Skin of body (tissue), 2 donors: ENCODE data around the gene LINGO1. TPM values are rescaled to one million over a fixed set of nuclear protein-coding genes. Genes with fewer than 3 reads are reported as not detected.

Experiments
- DNase-seq: peaks from one replicate; lab custom pipeline; 2025; lab: John Stamatoyannopoulos, UW
- total RNA-seq: library from RNA; depleted of rRNA; stranded (reverse); fragments of >200 nt; gene quantifications from one replicate; pipeline ENCODE4 v1.2.3, GENCODE V29; 2014

Gene LINGO1
- total RNA-seq, 1 donor from 2014 or later, result 4.6 TPM

DNA sequence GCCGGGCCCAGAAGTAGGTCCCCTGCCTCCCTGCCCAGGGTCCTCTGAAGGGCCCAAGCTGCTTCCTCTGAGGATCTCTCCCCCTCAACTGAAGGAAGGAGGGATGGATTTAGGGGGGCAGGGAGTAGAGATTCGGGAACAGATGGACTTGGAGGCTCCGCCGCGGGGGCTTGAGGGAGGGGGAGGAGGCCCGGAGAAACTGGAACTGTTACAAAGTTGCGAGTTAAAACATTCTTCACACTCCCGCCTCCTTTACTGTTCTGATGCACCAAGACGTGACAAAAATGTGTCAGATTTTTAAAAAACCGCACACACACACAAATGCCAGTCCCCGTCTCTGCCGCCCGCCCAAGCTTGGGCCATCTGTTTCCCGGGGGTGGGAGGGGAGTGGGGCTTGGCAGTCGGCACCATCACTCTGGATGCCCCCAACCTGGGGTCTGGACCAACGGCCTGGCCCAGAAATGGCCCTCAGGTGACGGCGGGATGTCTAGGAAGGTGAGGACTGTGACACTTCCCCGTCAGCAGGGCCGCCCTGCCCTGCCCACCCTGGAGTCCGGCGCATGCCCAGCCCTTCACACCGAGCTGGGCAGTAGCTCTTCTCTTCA, 25.0 kb upstream of the LINGO1 start:
- peak; percentile 77 for DNase-seq

DNA sequence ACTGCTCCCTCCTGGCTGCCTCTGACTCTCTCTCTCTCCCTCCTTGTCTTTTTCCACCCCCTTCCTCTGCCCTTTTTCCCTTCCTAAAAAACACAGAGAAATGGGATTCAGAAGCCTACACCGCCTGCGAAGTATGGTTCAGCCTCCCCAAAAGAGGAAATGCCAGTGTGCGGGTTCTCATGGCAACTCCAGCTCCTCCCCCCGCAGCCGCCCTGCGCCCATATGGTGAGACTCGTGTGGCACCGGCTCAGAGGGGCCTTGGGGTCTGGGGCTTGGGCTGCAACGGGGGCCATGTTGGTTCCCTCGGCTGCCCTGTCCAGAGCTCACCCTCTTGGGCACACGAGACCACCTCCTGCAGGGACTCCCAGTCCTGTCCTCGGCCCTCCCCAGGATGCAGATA, 23.6 kb upstream of the LINGO1 start:
- DNase-seq, result no peak

DNA sequence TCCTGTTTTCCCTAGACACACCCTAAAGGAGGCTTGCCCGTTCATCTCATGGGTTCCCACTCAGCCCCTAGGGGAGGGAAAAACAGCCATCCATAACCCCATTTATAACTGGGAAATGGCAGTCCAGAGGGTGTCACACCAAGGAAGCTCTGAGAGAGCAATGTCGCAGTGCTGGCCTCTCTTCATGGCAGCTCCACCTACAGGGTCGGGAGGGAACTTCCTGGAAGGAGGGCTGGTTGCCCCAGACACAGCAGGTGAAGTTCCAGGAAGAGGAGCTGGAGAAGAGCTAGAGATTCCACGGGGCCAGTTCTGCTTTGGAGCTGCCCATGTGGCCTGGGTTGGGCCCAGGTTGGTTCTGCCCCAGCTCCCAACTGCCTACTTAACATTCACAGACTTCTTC, 22.3 kb upstream of the LINGO1 start:
- DNase-seq, result no peak

DNA sequence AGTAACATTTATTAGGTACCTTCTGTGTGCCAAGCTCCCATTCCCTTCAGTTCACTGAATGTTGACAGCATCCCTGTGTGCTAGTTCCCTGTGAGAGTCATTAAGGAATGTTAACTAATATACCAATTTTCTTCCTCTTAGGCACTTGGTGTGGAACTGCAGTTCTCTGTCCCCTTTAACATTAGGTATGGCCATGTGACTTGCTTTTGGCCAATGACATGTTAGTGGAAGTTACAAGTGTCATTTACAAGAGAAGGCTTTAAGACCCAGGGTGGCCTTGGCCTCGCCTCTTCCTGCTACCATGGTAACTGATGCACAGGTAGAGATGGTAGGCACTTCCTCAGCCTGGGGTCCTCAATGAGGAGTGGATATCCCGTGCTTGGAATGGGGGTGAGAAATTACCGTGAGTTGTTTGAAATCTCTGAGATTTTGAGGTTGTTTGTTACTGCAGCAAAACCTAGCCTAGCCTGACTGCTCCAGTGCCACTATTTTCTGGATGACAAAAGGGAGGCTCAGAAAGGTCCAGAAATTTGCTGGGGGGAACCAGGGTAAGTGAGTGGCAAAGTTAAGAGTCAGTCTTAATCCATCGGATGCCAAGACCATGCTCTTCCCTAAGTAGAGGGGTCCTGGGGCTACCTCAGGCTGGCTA, 21.2 kb upstream of the LINGO1 start:
- DNase-seq, result no peak

DNA sequence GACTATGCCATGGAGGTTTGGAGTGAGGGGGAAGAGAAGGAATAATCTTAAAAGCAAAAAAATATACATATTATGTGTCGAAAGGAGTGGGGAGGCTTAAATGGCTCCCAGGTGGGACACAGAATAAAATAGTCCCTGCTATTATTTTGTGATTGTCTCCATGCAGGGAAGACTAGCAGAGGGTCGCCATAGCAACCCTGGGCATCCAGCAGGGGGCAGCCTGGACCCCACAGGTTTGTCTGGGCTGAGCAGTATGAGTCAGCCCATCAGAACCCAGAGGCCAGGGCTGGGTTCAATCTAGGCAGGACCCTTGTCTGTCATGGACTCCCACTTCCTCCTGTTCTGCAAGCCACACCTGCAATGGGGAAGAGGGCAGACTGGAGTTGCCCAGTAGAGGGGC, 17.6 kb upstream of the LINGO1 start:
- DNase-seq, result no peak

DNA sequence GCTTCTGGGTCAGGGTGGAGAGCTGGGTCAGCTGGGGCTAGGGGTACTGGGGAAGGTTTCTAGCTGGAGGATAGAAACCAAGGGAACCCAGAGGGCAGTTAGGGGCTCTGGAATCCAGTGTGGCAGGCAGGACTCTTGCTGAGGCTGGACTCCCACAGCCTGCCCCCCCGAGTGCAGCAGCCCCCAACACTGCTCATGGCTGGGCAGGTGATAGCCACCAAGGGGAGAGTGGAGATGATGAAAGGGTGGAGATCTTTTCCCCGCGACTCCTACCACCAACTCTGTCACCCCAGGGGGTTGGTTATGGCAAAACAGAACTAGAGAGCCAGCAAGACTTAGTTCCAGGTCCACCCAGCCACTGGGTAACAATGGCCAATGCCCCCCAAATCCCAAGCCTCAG, 16.9 kb upstream of the LINGO1 start:
- no peak for DNase-seq

DNA sequence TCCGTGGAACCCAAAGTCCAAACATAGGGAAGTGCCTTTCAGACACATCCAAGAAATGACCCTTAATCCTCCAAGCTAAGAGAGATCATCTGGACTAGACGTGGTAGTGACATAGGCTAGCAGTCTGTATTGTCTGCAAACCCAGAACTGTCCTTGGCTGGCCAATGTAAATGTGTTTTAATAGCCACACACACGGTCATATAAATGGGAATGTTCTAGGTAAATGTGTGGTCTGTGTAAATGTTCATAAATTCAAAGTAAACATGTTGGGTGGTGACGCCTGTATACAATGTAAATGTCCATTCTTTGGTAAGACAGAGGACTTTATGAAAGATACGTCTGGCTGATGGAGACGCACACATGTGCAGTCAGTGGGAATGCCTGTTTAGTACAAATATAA, 16.3 kb upstream of the LINGO1 start:
- DNase-seq, result no peak

DNA sequence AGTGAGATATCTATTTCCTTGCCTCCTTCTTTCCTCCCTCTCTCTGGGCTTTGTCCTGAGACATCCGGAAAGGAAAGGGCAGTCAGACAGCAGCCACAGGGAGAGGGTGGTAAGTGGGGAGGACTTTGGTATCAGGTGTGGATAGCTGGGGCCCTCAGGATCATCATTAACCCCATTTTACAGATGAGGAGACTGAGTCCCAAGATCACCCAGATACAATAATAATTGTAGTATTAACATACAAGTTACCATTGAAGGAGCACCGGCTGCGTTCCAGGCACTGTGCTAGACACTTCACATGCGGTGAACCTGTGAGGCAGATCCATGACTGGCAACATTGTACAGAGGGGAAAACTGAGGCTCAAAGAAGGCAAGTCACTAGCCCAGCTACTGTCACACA, 15.2 kb upstream of the LINGO1 start:
- no peak for DNase-seq

DNA sequence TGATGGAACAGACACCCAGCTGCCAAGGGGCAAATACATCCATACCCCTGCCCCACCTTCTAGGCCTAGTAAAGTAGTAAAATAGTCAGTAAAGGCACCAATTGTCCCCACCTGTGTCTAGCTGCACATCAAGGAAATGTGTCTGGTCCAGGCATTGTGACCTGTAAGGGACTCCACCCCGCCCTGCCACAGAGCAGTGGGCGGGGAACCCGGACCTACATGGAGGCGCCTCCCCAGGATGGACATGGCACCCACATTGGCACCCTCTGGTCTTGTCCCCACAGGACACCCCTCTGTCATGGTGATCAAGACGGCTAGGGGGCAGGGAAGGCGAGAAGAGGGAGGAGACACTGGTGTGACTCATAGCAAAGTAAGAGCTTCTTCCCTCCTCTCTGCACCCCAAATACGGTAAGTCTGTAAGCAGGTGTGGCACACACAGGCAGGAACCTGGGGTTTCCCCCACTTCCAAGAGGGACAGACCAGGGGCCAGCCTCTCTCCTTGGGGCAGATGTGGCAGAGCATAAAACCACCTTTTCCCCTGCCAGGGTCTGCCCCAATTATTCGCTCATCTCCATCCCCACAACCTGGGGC, 13.5 kb upstream of the LINGO1 start:
- DNase-seq, result no peak

DNA sequence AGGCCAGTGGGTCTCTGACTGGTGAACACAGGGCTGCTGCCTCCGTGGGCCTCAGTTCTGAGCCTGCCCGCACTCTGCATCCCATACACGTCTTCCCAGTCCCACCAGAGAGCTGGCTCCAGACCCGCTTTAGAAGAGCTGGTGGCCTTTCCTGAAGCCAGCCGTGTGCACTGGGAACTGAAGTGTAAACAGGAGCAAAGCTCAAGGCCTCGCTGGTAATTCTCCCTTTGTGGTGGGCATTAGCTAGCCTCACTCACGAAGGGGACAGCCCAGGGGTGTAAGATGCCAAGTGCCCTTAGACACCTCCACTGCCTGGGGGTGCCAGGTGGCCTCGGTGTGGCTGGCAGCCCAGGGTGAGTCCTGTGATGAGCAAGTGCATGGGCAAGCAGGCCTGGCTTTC, 12.9 kb upstream of the LINGO1 start:
- DNase-seq, result no peak

DNA sequence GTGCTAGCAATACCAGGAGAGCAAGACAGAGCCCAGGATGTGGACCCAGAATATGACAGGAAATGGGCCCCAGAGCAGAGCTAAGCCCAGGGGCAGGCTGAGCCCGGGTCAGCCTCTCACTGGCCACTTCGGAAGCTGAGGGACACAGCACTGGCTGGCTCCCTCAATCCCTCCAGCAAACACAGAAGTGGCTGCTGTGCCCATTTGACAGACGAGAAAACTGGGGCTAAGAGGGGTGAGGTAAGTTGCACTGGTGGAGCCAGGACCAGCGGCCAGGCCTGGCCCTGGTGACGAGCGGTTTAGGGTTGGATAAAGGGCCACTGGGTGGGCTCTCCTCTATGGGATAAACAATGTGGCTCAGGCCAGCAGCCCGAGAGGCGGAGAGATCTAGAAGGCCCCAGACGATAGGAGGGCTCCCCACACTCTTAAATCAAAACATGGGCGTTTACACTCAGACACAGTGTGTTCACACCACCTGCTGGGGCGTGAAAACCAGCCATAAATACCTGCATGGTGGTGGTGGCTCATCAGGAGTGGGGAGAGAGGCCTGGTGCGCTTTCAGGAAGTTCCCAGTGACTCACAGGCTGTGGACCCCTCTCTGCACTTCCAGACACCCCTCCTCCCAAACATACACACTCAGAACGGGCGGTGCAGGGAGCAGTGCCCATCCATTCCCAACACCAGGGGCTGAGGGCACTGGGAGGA, 12.0 kb upstream of the LINGO1 start:
- DNase-seq, result no peak

DNA sequence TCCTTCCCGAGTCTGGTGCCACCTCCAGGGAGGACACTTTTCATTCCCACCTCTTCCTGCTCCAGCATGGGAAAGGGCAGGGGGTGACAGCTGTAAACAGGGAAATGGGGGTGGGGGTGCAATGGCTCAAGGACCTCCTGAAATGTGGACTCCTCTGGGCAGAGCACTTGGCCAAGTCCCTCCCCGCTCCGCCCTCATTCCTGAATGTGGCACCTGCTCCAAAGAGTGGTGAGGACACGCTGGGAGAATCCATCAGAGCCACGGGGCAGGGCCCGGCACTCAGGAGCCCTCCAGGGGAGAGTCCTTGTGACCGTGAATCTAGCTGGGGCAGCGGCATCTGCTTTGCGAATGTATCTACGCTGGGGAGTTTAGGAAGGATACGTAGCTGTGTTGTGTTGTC, 11.1 kb upstream of the LINGO1 start:
- DNase-seq, result no peak

DNA sequence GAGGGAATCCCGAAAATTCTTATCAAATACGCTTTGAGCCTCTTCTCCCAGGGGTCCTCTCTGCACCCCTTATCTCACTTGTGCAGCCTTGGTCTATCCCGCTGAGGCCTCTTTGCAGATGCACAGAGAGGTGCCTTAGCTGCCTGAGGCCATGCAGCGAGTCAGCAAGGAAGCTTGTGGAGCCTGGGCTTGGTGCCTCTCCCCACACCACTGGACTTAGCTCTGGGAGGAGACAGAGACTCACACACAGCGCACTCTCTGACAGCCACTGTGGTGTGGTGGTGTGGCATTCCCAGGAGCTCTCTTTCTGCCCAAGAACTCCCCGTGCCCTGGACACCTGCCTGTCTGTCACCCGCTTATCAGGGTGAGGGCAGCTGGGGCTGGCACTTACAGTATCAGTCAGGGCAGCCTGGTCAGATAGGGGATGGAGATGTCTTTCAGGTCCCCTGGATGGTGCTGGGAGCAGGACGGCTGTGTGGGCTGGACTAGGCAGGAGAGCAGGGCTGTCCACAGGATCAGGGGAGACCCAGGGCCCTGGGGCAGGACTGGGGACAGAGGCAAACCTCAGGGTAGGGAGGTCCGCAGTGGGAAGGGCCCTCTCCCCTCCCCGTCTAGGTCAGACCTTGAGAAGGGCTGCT, 10.2 kb upstream of the LINGO1 start:
- no peak for DNase-seq

DNA sequence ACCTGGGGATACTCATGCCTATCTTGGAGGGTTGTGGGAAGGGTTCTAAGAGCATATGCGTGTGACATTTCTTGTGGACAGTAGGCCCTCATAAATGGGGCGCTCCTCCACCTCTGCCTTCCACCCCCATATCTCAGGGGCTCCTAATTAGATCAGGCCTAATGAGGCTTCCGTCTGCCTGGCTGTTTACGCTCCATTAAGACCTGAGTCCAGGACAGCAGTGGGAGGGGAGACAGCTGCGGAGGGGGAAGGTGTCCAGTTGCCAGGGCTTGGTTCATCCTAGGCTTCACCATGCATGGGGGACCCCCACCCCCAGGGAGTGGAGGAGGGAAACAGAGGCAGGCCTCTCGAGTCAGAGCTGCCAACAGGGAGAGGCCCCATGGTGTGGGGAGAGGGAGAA, 9.3 kb upstream of the LINGO1 start:
- DNase-seq, result no peak

DNA sequence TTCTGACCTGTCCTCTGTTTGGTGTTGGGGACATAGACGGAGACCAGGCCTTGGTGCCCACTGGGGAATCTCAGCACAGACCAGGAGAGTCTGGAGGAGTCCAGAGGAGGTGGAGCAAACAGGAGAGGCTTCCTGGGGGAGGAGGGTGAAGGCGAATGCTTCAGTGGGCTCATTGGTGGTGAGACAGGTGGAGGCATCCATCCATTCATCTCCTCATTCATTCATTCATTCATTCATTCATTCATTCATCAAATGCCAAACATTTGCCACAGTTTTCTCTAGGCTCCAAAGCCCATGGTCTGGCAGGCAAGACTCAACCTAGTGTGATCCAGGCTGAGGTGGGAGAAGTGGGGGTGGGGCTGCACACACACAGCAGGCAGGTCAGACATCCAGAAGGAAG, 7.9 kb upstream of the LINGO1 start:
- no peak for DNase-seq

DNA sequence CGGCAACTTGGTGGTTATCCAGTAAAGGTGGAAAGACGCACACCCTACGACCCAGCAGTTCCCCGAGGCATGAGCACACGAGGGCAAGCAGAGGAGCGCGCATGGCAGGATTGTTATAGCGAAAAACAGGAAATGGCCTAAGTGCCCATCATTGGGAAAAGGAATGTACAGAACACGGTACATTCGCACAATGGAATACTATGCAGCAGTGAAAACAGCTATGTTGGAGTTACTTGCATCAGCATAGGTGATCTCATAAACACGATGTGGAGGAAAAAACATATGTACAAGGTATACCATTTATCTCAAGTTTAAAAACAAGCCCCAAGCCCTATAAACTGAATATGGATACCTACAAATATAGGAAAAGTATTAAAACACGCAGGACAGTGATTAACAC, 6.7 kb upstream of the LINGO1 start:
- DNase-seq, result no peak

DNA sequence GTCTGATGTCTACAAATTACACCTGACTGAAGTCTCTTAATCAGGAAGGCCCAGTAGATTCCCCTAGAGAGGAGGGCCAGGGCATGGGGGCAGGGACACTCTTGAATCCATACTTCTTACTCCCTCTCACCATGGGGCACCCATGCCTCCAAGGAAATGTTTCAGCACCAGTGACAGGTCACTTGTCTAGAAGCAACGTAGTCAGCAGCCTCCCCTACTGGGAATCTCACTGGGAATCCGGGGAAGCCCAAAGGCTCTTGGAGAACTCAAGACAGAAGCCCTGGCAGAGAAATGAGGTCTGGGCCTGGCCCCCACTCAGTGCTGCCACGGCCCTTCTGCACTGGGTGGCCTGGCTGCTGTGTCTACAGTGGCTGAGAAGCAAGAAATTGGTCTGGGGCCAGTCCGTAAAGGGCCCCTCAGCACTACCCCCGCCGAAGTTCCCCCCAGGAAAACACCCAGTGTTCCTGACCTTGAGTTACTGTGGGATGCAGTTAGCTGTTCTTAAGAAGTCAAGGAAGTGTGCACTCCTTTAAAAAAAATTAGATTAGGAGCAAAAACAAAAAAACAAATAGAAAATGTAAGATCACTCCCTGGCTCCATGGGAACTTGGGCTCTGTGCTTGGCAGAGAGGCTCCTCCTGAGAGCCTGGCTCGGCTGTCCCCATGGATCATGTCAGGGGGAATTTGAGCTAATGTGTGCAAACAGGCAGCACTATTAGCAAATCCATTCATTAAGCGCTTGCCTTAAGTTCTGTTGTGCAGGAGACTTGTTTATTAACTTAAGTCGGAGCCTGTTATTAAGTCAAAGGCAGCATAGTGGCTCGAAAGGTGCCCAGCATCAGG, 5.4 kb upstream of the LINGO1 start:
- DNase-seq, result no peak

DNA sequence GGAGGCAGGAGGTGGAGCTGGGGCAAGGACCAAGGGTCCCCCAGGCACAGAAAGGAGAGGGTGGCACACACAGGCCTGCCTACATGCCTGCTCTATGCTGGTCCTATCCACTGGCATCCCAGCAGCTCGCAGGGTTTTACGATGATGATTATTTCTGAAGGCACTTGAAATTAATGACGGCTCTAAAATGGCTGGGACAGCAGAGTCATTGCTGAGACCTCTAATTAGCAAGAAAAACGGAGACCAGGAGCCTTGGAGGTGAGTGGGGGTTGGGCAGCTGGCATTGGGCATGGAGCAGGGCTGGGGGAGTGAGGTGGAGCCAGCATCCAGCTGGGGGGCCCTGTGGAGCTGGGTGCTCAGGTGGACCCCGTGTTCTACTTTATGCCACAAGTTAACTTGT, 3.5 kb upstream of the LINGO1 start:
- no peak for DNase-seq

DNA sequence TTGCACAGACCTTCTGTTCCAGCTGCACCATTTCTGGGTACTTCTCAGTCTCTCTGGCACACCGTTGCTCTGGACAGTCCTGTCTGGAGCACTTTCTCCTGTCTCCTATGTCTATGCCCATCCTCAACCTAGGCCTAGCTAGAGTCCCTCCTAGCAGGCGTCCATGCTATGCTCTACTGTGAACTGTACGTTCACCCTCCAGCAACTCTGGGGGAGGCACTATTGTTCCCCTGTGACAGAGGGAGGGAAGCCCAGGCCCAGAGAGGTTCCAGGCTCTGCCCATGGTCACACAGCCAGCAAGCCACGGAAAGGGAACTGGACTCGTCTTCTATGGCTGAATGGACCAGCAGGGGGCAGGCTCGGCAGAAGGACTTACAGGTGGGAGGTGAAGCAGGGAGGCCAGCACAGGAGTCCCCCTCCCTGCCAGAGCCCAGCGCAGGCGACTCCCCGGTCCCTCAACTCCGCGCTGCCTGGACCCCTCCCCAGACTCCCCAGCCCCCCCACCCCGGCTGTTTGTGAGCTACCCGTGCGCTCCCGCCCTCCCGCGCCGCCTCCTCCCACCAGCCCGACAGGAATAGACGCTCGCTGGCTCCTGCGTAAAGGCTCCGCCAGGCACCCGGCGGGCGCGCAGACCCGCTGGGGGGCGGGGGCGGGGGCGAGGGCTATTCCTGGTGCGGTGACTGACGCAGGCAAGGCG, 1.7 kb upstream of the LINGO1 start:
- DNase-seq, result no peak

DNA sequence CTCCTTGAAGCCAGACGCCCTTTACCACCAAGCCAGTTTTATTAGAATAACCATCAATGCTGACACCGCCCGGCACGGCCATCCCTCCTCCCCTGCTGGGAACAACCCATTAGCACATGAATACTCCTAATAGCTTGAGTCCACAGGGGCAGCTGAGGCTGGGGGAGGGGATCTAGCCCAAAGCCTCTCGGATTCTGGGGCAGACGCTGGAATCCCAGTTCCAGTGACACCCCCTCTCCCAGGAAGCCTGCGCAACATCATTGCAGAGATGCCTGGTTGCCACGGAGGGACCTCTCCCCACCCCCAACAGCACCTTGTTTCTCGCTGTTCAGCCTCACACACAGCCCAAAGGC, 1.2 kb upstream of the LINGO1 start:
- no peak for DNase-seq
